Left ventricle myocardium inferior (tissue), 1 donor: Measurements from ENCODE around the gene C1orf198. TPM values are rescaled to one million over a fixed set of nuclear protein-coding genes. Genes with fewer than 3 reads are reported as not detected.

Source experiments
- DNase-seq: peaks from one replicate; pipeline ENCODE4 v3.0.0-alpha.2; 2020
- H3K27ac ChIP-seq: fragments of 200-600 bp; replicated peaks from 2 replicates; pipeline ENCODE4 v1.8.0; 2021
- H3K27me3 ChIP-seq: fragments of 200-600 bp; 2 replicates; pipeline ENCODE4 v1.8.0; 2021; ENCODE audit warnings: low read depth
- H3K36me3 ChIP-seq: fragments of 200-600 bp; 2 replicates; pipeline ENCODE4 v1.8.0; 2021
- H3K4me1 ChIP-seq: fragments of 200-600 bp; 2 replicates; pipeline ENCODE4 v1.8.0; 2021
- H3K4me3 ChIP-seq: fragments of 200-600 bp; 2 replicates; pipeline ENCODE4 v1.8.0; 2021; ENCODE audit warnings: mild to moderate bottlenecking, moderate library complexity
- H3K9me3 ChIP-seq: fragments of 200-600 bp; replicated peaks from 2 replicates; pipeline ENCODE4 v1.8.0; 2021
- CTCF ChIP-seq: fragments of 200-600 bp; IDR thresholded peaks from 2 replicates; pipeline ENCODE4 v1.8.0; 2021; ENCODE audit warnings: antibody characterized with exemption, mild to moderate bottlenecking, borderline replicate concordance
- intact Hi-C: fragments of 100-400 bp; cut with micrococcal nuclease; formaldehyde crosslinking; loops from one replicate; pipeline ENCODE4 v1.11.0; 2022
- total RNA-seq: library from RNA; stranded (reverse); fragmentation: NEBNext Ultra II Directional; extraction: Animal tissue kit (Norgen Biotek cat#: 25700); gene quantifications from one replicate; pipeline ENCODE4 v1.2.1, GENCODE V29; 2021
- donor health status: DM: no; HTN: yes; CAD: no; lungs with severe emphysema.

Gene C1orf198
- total RNA-seq, 1 donor from 2014 or later, result 32.7 TPM

DNA sequence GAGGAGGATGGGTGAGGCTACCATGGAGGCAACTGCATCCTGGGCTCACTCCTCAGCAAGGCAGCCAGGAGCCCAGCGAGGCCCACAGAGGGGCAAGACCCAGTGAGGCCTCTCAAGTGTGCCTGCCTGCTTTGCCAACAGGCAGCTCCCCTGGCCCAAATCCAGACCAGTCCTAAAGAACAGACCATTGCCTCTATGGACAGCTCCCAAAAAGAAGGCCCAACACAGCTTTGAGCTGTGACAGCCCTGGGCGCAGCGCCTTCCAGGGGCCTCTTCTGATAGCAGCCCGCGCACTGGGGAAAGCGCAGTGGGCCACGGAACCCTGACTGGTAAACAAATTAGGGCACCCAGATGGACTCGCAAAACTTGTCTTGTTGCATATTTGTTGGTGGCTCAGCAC, 25.5 kb downstream of the C1orf198 start:
- Histone ChIP-seq H3K9me3 (no peaks in the 10 kb centered on the region), H3K4me1 (peaks cover 43% of the 10 kb centered on the region), H3K4me3 (no peak overlapping the region), H3K27me3 (no peaks in the 10 kb centered on the region), H3K36me3 (peaks cover 58% of the 10 kb centered on the region), H3K27ac (peak overlapping the region; percentile 77)
- peak; percentile 7 for TF ChIP-seq CTCF
- DNase-seq, result peak; percentile 68
- intact Hi-C loops, result no loop called here

DNA sequence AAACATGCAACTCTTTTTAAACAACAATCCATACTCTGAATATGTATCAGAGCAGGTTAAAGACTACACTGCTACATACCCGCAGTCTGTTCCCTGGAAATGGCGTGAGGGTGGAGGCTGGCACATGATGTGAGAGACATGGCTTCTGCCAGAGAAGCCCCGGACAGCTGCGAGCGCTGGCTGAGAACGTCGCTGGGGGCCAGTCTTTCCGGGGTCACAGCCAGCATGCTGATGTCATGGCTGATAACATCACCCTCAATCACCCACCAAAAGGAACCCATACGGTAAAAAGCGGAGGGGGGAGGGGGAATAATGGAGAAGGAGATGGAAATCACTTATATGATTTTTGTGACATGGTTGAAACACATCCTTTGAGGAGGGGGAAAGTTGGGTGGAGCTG, 29.1 kb downstream of the C1orf198 start:
- H3K27me3 ChIP-seq, result no peaks in the 10 kb centered on the region
- no peak overlapping the region for H3K4me3 ChIP-seq
- no peak overlapping the region for H3K27ac ChIP-seq
- intact Hi-C loops, result no loop called here
- no peaks in the 10 kb centered on the region for H3K9me3 ChIP-seq
- no peak for TF ChIP-seq CTCF
- no peak for DNase-seq
- peaks cover 66% of the 10 kb centered on the region for H3K36me3 ChIP-seq
- peaks cover 34% of the 10 kb centered on the region for H3K4me1 ChIP-seq

DNA sequence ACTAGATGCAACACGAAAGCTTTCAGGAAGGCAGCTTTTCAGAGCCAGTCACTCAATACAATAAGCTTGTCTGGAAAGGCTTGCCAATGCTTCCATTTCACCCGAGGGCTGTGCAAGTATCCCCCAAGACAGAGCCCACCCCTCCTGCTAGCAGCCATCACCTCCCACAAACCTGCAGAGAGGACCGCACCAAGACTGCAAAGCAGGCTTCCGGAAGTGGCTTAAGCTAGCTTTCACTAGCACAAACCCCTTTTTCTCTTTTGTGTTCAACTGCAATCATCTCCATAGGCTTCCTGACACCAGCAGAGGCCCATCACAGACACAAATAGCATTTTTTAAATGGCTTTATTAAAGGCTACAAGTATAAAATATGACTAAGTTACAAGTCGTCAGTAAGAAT, 31.5 kb downstream of the C1orf198 start:
- no peak for TF ChIP-seq CTCF
- Histone ChIP-seq H3K4me1 (peaks cover 26% of the 10 kb centered on the region), H3K9me3 (no peaks in the 10 kb centered on the region), H3K4me3 (no peak overlapping the region), H3K36me3 (peaks cover 45% of the 10 kb centered on the region), H3K27ac (no peak overlapping the region), H3K27me3 (no peaks in the 10 kb centered on the region)
- intact Hi-C loops, result no loop called here
- no peak for DNase-seq

- TF ChIP-seq CTCF, result no peak
- intact Hi-C loops, result no loop called here
- no peak overlapping the region for H3K4me3 ChIP-seq
Observed at GRCh38 chr1:230836347-230836746, 32.0 kb downstream of the C1orf198 start.

DNA sequence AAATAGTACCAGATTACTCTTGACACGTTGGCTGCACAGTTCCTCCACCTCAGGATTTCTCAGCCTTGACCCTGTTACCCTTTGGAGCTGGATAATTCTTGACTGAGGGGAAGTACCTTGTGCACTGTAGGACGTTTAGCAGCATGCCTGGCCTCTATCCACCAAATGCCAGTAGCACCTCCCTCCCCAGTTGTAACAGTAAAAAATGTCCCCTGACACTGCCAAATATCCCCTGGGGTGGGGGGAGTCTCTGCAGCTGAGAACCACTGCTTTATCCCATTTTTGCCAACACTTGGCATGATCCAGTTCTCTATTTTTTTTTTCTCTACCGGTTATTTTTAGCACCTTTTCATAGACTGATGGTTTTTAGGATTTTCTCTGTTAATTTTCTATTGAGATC, 34.0 kb downstream of the C1orf198 start:
- no peak for DNase-seq
- Histone ChIP-seq H3K27ac (no peak overlapping the region), H3K9me3 (no peaks in the 10 kb centered on the region), H3K36me3 (peaks cover 23% of the 10 kb centered on the region), H3K27me3 (no peaks in the 10 kb centered on the region), H3K4me1 (peaks cover 31% of the 10 kb centered on the region), H3K4me3 (no peak overlapping the region)
- no peak for TF ChIP-seq CTCF
- intact Hi-C loops, result no loop called here

More at GRCh38 chr1:230836347-230836746, 32.0 kb downstream of the C1orf198 start:
- Histone ChIP-seq H3K36me3 (peaks cover 40% of the 10 kb centered on the region), H3K27ac (no peak overlapping the region), H3K9me3 (no peaks in the 10 kb centered on the region), H3K4me1 (peaks cover 29% of the 10 kb centered on the region), H3K27me3 (no peaks in the 10 kb centered on the region)
- no peak for DNase-seq

DNA sequence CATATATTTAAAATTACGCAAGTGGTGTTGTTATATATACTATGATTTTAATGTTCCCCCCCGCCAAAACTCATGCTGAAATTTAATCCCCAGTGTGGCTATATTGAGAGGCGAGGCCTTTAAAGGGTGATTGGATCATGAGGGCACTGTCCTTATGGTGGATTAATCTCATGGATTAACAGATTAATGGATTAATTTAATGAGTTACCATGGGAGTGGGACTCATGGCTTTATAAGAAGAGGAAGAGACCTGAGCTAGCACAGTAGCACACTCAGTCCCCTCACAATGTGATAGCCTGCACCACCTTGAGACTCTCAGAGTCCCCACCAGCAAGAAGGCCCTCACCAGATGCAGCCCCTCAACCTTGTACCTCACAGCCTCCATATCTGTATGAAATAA, 34.8 kb downstream of the C1orf198 start:
- H3K4me1 ChIP-seq, result peaks cover 32% of the 10 kb centered on the region
- intact Hi-C loops, result no loop called here
- no peak overlapping the region for H3K4me3 ChIP-seq
- H3K9me3 ChIP-seq, result no peaks in the 10 kb centered on the region
- no peak overlapping the region for H3K27ac ChIP-seq
- no peak for DNase-seq
- H3K36me3 ChIP-seq, result peaks cover 15% of the 10 kb centered on the region
- no peak for TF ChIP-seq CTCF
- no peaks in the 10 kb centered on the region for H3K27me3 ChIP-seq
